SK-N-SH (cell line): ENCODE measurements around the gene TSR2.

Experiments used
- EP300 ChIP-seq, 2 experiments: IDR thresholded peaks; 2 replicates each; pipeline versions ENCODE4 v1.4.0 to v1.6.1; 2012; ENCODE audit warnings: borderline replicate concordance in 1 of 2, low read depth in 1 of 2, low read length in 1 of 2
- FOXM1 ChIP-seq: IDR thresholded peaks from 2 replicates; pipeline ENCODE4 v1.4.0; 2012; ENCODE audit warnings: low read depth, mild to moderate bottlenecking
- GABPA ChIP-seq: IDR thresholded peaks from 2 replicates; pipeline ENCODE4 v1.4.0; 2012; ENCODE audit warnings: low read depth, mild to moderate bottlenecking
- SMC3 ChIP-seq: IDR thresholded peaks from 2 replicates; pipeline ENCODE4 v1.6.1; 2012; ENCODE audit warnings: low read depth, low read length, improper control_type of control experiment
- TAF1 ChIP-seq: IDR thresholded peaks from 2 replicates; pipeline ENCODE4 v1.6.1; 2012; ENCODE audit warnings: low read depth, mild to moderate bottlenecking, low read length, moderate library complexity, borderline replicate concordance
- TCF12 ChIP-seq: IDR thresholded peaks from 2 replicates; pipeline ENCODE4 v1.4.0; 2012
- TF ChIP-seq, protein P1 (sequence below): fragments of 200-600 bp; sonication (generic); IDR thresholded peaks from 2 replicates; pipeline ENCODE4 v1.6.1; 2017; ENCODE audit warnings: antibody characterized with exemption, mild to moderate bottlenecking, moderate library complexity
- TF ChIP-seq, protein P2 (sequence below): IDR thresholded peaks from 2 replicates; pipeline ENCODE4 v1.6.1; 2012; ENCODE audit warnings: mild to moderate bottlenecking, low read depth, low read length, moderate library complexity

DNA sequence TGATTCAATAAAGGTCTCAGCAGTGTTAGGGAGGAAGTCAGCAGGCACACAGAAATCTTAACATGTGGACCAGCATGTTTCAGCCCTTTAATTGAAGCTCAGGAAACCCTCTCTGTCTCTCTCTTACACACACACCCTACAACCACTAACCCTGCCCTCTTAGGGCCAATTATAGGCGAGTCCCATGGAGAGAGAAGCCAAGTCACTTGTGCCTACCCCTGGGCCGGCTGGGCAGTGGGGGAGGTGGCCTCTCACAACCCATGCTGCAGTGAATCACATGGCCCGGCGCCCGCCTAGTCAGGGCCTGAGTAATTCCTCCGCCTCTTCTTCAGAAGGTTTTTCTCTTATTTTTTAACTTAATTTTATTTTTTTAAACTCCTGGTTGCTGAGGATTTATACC, 52.1 kb downstream of the TSR2 start:
- TF ChIP-seq, protein P1, sequence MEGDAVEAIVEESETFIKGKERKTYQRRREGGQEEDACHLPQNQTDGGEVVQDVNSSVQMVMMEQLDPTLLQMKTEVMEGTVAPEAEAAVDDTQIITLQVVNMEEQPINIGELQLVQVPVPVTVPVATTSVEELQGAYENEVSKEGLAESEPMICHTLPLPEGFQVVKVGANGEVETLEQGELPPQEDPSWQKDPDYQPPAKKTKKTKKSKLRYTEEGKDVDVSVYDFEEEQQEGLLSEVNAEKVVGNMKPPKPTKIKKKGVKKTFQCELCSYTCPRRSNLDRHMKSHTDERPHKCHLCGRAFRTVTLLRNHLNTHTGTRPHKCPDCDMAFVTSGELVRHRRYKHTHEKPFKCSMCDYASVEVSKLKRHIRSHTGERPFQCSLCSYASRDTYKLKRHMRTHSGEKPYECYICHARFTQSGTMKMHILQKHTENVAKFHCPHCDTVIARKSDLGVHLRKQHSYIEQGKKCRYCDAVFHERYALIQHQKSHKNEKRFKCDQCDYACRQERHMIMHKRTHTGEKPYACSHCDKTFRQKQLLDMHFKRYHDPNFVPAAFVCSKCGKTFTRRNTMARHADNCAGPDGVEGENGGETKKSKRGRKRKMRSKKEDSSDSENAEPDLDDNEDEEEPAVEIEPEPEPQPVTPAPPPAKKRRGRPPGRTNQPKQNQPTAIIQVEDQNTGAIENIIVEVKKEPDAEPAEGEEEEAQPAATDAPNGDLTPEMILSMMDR: no peak
- no peak for TF ChIP-seq TAF1
- TF ChIP-seq FOXM1: no peak
- TF ChIP-seq TCF12: no peak
- TF ChIP-seq, protein P2, sequence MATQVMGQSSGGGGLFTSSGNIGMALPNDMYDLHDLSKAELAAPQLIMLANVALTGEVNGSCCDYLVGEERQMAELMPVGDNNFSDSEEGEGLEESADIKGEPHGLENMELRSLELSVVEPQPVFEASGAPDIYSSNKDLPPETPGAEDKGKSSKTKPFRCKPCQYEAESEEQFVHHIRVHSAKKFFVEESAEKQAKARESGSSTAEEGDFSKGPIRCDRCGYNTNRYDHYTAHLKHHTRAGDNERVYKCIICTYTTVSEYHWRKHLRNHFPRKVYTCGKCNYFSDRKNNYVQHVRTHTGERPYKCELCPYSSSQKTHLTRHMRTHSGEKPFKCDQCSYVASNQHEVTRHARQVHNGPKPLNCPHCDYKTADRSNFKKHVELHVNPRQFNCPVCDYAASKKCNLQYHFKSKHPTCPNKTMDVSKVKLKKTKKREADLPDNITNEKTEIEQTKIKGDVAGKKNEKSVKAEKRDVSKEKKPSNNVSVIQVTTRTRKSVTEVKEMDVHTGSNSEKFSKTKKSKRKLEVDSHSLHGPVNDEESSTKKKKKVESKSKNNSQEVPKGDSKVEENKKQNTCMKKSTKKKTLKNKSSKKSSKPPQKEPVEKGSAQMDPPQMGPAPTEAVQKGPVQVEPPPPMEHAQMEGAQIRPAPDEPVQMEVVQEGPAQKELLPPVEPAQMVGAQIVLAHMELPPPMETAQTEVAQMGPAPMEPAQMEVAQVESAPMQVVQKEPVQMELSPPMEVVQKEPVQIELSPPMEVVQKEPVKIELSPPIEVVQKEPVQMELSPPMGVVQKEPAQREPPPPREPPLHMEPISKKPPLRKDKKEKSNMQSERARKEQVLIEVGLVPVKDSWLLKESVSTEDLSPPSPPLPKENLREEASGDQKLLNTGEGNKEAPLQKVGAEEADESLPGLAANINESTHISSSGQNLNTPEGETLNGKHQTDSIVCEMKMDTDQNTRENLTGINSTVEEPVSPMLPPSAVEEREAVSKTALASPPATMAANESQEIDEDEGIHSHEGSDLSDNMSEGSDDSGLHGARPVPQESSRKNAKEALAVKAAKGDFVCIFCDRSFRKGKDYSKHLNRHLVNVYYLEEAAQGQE: no peak
- TF ChIP-seq GABPA: no peak
- no peak for TF ChIP-seq SMC3
- no peak for TF ChIP-seq EP300 (IDR thresholded peaks at IDR 0.05; ENCODE audit: borderline replicate concordance in 1 of 2, low read depth in 1 of 2, low read length in 1 of 2)
